ENCODE measurements around the gene MIPOL1.

DNA sequence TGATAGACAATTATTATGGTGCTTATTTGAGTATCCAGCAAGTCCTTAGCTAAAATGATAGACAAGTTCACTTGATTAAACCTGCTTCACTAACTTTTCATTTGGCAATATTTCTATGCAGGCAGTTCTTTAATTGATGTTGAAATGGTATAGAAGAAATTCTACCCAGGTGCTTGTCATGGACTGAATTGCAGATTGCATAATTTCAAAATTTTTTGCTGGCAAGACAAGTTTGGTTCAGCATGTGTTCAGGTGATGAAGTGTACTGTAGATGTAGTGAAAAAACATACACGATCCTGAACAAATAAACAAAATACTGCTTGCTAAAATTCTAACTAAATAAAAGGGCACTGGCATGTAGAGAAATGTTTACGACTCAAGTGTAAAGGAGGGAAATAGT is 208.4 kb downstream of the MIPOL1 start:
- TF ChIP-seq CTCF (IDR thresholded peaks at IDR 0.05), result no peak
- TF ChIP-seq EP300 (IDR thresholded peaks at IDR 0.05; ENCODE audit: low read depth), result no peak
- no peak for TF ChIP-seq POLR2A (IDR thresholded peaks at IDR 0.05)
- no peak for TF ChIP-seq POLR2AphosphoS5 (IDR thresholded peaks at IDR 0.05)
